PFSK-1 (cell line): ENCODE data around the gene EHD3.

Experiments
- POLR2AphosphoS5 ChIP-seq: IDR thresholded peaks from 2 replicates; pipeline ENCODE4 v1.6.1; 2012; ENCODE audit warnings: low read depth, mild to moderate bottlenecking, control low read depth, low read length, moderate library complexity
- REST ChIP-seq, 2 experiments: IDR thresholded peaks; 2 replicates each; pipeline versions ENCODE4 v1.6.1 to v1.8.0; 2011 to 2012; ENCODE audit warnings: low read depth in 2 of 2, low read length in 2 of 2, control low read depth in 1 of 2, inconsistent platforms in 1 of 2, mild to moderate bottlenecking in 1 of 2, moderate library complexity in 1 of 2; ENCODE audit not compliant: insufficient read depth in 1 of 2
- TAF1 ChIP-seq: IDR thresholded peaks from 2 replicates; pipeline ENCODE4 v1.6.1; 2012; ENCODE audit warnings: low read length, control low read depth, borderline replicate concordance; ENCODE audit not compliant: insufficient read depth

GRCh38 chr2:31251018-31251417, 17.1 kb downstream of the EHD3 start:
- no peak for TF ChIP-seq POLR2AphosphoS5
- TF ChIP-seq REST (IDR thresholded peaks at IDR 0.05; ENCODE audit: insufficient read depth in 1 of 2, low read depth in 2 of 2, low read length in 2 of 2), result no peak
- TF ChIP-seq TAF1, result no peak
